ENCODE measurements around the gene AHCTF1.

The AHCTF1 gene

DNA sequence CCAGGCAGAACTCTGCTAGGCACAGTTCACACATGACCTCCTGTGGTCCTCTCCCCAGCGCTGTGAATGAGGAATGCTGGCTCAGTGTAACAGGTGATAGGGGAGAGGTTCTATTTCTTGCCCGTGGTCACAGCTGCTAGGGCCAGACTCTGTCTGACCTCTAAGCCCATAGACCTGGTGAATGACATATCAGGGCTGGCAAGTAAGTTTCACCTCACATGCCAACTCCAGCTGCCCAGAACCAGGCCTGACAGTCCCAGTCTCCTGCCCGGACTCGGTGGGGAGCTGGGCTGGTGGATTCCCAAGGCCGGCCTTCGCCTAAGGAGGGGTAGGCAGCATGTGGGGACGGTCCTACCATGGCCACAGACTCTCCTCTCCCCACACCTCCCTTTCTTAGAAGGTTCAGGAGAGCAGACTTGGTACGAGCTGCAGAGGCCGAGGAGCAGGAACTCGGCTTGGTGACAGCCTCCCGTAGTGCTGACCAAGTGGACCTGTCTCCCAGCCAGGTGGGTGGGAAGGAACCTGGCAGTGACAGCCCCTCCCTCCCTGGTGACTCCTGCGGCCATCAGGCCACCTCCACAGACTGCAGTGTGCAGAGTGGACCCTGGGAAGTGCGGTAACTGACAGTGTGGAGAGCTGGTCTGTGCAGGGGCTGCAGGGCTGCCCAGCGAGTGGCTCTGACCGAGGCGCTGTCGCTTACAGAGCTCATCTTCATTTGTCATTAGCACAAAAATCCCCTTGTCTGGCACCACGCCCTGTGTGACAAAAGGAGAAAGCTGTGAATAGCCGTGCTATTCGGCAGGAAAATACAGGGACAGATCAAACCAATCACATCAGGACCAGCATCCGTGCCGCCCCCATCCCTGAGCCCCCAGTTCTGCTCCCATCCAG, 132.9 kb downstream of the AHCTF1 start:
- no peak for DNase-seq

DNA sequence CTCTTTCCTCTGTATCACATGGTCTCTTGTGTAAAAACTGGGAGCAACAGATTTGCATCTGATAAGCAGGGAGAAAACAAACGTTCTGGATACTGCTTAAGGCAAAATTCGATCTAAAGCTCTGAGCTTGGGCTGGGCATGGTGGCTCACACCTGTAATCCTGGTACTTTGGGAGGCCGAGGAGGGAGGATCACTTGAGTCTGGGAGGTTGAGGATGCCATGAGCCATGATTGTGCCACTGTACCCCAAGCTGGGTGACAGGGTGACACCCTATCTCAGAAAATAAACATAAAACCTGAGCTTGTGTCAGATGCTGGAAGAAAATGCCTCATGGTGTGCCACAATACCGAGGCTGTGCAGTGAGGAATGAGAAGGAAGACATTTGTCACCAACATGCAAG, 133.6 kb downstream of the AHCTF1 start:
- no peak for DNase-seq

DNA sequence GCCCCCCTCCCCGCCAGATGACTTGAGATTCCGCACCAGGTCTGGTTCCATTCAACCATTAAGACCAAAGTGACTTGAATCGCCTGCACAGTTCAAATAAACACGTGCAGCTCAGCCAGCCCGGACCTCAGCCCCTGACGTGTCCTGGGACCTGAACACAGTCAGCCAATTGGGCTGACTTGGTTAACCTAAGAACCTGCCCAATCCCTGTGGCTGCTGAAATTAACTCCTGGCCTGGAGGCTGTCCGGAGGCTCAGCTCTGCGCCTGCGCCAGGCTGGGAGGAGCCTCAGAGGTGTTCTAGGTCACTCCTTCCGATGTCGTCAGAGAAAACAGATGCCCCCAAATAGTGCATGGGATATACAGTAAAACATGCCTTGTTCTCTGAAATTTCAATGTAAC, 134.2 kb downstream of the AHCTF1 start:
- no peak for DNase-seq

- no peak for DNase-seq
These were observed 134.6 kb downstream of the AHCTF1 start for GRCh38 chr1:246797157-246797556.

GRCh38 chr1:246795906-246796694, 135.6 kb downstream of the AHCTF1 start:
- DNase-seq = no peak

DNA sequence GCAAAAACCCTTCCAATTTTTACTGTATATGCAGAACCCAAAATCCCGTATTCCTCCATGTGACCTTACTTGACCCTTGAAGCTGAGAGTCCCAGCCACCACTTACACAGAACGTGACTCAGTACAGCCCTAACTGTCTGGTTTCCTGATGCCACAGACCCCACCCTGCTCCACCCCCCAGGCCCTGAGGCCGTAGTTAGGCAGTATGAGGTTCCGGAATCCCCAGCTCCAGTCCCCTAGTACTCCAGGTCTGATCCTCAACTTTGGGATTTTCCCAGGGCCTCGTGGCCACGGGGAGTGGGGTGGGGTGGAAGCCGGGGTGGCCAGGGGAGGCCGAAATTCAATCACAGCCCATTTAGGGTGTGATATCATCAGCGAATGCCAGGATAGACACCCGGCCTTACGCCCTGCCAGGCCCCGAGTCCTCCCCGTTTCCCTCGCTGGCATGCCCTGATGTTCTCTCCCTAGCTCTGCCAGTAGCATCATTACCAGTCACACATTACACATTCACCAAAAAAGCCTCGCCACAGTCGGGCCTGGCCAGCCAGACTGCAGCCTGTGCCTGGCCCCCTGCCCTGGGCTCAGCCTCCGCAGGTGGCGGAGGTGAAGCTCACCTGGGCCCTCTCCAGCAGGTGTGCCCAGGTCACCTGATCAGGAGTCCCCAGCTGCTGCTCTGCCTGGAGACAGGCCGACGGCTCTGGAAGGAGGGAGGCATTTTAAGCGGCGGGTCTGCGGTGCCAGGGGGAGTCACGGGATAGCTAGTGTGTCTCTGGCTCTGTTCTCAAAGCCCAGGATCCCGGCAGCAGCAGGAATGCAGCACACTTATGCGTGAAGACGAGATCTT, 136.7 kb downstream of the AHCTF1 start:
- no peak for DNase-seq

- DNase-seq = no peak
These were observed 137.5 kb downstream of the AHCTF1 start for GRCh38 chr1:246794048-246794827.

DNA sequence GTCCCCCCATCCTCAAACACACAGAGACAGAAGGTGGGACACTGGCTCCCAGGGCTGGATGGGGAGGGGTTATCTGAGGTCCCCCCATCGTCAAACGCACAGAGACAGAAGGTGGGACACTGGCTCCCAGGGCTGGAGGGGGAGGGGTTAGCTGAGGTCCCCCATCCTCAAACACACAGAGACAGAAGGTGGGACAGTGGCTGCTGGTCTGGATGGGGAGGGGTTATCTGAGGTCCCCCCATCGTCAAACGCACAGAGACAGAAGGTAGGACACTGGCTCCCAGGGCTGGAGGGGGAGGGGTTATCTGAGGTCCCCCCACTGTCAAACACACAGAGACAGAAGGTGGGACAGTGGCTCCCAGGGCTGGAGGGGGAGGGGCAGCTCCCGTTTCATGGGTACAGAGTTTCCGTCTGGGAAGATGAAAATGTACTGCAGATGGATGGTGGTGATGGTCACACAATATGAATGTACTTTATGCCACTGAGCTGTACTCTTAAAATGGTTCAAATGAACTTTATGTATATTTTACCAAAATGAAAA, 138.3 kb downstream of the AHCTF1 start:
- DNase-seq = no peak

GRCh38 chr1:246792603-246793002, 139.1 kb downstream of the AHCTF1 start:
- DNase-seq = no peak

DNA sequence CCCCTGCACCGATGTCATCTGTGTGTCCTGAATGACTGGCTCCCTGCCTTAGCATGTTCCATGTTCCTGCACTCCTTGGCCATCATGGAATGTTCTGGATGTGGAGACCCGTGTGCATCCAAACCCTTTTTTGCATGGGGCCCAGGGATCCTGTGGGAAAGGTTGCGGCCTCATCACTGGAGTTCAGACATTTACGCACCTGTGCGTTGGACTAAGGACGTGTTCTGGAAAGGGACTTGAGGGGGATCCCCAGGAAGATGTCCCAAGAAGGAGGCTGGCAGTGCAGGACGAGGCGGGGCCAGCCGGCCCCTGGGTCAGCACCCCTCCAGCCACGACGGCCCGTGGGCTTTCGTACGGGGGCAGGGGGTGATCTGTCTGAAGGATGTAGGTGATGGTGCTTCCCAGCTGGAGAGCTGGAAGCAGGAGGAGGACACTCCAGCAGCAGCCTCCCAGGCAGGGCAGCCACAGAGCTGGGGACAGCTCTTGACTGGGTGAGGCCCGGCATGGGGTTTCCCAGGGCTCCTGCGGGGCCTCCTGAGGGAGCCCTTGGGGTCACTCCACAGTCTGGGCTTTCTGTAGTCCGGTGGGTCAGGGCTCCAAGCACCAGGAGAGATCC, 140.3 kb downstream of the AHCTF1 start:
- DNase-seq = no peak

DNA sequence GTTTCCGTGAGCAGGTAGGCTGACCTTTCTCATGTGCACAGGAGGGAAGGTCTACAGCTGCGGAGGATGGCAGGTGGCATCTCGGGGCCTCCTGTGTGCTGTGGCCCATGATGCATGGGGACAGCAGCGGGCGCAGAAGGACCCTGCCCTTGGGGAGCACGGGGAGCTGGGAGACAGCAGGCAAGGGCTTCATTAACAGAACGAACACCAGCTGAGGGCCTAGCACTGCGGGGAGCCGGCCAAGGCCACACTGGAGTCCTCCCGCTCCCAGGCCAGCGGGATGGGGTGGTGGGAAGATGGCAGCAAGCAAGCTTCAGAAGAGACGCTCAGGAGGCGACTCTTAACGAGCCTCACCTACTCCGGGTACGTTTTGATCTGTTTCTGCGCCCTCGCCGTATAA, 140.9 kb downstream of the AHCTF1 start:
- no peak for DNase-seq

DNA sequence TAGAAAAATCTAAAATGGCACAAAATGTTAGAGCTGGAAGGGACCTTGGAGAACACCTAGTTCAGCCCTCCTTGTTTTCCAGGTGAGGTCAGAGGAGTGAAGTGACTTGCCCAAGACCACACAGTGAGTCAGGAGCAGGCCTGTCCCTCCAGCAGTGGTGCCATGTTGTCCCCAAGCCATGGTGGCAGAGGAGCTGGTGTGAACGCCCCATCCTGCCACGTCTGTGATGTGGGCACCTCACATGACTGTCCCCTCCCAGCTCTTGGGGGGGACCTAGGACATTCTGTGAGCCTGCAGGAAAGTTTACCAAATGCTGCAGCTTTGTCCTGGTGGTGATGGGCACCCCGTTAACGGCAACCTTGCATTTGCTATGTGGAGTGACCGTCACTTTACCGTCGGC, 141.4 kb downstream of the AHCTF1 start:
- no peak for DNase-seq

GRCh38 chr1:246789454-246790339, 142.1 kb downstream of the AHCTF1 start:
- DNase-seq = peak; percentile 61
